SK-N-SH (cell line): Measurements from ENCODE around the gene TRIM68.

ENCODE experiments used
- CTCF ChIP-seq: fragments of 200-600 bp; sonication (generic); IDR thresholded peaks from 2 replicates; pipeline ENCODE4 v1.6.1; 2017; ENCODE audit warnings: antibody characterized with exemption, mild to moderate bottlenecking, moderate library complexity
- FOSL2 ChIP-seq: IDR thresholded peaks from 2 replicates; pipeline ENCODE4 v1.4.0; 2012; ENCODE audit warnings: low read depth, mild to moderate bottlenecking, moderate library complexity, borderline replicate concordance

GRCh38 chr11:4569075-4569474, 39.0 kb downstream of the TRIM68 start:
- TF ChIP-seq FOSL2 (no peak), CTCF (no peak)
